ENCODE results near the gene SCUBE1.

The SCUBE1 gene

DNA sequence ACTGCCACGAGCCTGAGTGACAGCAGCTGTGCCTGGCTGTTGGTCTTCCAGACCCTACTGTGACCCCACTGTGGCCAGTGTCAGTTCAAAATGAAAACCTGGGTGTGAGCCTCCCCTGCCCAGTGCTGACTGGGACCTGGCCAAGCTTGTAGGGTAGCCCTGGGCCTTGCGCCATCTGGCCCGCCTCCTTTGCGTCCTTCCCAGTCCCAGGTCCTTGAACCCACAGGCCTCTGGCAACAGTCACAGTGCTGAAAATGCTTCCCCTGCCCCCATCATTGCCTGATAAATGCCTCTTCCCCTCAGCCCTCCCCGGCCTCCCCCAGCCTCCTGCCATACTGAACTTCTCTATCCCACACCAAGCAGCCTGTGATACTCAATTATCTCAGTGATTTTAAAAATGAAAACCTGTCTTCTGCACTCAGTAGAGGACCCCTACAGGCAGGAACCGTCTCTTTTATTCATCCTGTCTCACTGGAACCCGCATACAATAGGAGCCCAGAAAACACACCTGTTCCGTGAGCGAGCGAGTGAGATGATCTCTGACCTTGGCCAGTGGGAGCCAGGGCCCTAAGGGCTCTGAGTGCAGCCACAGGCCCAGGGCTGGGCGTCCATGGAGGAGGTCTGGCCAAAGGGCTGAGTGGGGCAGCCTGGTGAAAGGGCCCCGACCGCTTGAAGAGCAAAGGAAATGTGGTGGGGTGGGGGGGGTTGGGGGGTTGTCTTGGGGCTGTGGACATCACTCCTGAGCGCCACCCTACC is 106.6 kb downstream of the SCUBE1 start:
- H3K4me3 ChIP-seq (ENCODE audit: low read depth, low read length): no peak overlapping the region
- H3K4me1 ChIP-seq (ENCODE audit: control insufficient read depth, insufficient read depth, low read length): no peaks in the 10 kb centered on the region; the same call in none of the 2 replicates
- no peak overlapping the region for H3K27ac ChIP-seq (ENCODE audit: low read depth, low read length)
- no peaks in the 10 kb centered on the region for H3K9me3 ChIP-seq (ENCODE audit: control insufficient read depth, insufficient read depth, low read depth, low read length)
- H3K36me3 ChIP-seq (ENCODE audit: control insufficient read depth, insufficient read depth, low read length): no peaks in the 10 kb centered on the region
- H3K9ac ChIP-seq (ENCODE audit: low read length): no peak overlapping the region
- H3K27me3 ChIP-seq (ENCODE audit: control insufficient read depth, insufficient read depth, low read length): no peaks in the 10 kb centered on the region

DNA sequence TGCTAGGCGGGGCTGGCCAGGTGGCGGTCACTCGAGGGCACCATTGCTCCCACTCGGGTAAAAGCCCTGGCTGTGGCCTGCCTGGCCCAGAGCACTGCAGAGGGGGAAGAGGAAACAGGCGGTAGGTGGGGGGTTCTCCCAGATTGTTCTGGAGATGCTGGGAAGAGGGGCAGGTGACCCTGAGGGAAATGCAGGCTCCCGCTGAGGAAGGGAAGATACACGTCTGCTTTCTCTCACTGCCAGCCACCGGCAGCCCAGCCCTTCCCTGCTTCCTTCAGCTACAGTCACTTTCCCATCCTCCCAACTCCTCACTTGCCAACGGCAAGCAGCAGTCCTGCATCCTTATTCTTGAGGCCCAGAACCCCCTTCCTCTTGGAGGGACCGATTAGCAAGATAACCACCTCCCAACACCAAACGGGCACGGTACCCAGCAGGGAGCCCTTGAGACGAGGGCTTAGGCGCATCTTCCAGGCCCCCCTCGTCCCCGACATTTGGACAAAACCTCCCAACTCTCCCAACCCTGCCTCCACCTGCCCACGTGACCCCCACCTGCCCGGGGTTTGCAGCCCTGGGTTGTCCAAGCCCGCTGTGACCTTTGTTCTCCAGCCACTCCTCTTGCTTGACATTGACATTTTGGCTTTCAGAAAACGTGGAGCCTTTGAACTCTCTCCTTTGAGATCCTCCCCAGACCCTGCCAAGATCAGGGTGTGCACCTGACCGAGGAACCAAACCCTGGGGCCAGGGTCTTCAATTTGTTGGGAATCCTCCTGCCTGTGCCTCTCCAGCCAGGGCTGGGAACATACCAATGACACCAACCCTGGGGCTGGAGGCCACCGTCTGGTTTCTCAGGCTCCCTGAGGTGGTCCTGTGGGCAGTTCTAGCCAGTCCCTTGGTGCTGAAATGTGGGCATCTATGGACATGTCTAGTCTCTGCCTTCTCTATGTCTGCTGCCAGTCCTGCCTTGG is 107.4 kb downstream of the SCUBE1 start:
- Histone ChIP-seq H3K9ac (ENCODE audit: low read length) (no peak overlapping the region), H3K27me3 (ENCODE audit: control insufficient read depth, insufficient read depth, low read length) (no peaks in the 10 kb centered on the region), H3K27ac (ENCODE audit: low read depth, low read length) (no peak overlapping the region), H3K36me3 (ENCODE audit: control insufficient read depth, insufficient read depth, low read length) (no peaks in the 10 kb centered on the region), H3K4me3 (ENCODE audit: low read depth, low read length) (no peak overlapping the region), H3K9me3 (ENCODE audit: control insufficient read depth, insufficient read depth, low read depth, low read length) (no peaks in the 10 kb centered on the region), H3K4me1 (ENCODE audit: control insufficient read depth, insufficient read depth, low read length) (no peaks in the 10 kb centered on the region; the same call in 1 of the 2 replicates)

DNA sequence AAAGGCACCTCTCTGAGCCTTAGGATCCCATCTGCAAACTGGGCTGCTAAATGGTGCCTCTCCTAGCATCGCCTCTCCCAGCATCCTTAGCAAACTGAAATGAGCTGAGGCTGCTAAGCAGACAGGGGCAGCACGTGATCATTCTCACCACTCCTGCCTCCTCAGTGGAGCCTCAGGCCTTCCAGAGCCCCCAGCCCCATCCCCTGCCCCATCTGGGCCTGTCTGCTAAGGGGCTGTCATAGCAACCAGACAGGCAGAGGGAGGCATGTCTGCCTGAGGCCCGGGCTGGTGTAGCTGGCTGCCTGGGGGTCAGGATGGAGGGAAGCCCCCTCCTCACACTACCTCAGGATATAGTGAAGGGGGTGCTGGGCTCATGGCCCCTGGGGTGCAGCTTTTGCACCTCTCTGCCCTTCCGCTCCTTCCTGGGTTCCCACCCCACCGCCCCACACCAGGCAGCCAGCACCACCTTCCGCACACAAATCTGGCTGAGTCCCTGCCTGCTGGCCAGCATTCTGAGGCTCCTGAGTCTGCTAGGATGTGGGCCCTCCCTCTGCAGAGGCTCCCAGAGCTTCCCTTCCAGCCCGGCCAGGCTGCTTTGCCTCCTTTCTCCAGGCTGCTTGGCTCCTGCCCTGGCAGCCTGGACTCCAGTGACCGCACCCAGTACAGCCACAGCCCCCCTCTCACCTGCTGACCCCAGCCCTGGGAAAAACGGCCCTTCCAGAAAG is 108.7 kb downstream of the SCUBE1 start:
- H3K4me1 ChIP-seq (ENCODE audit: control insufficient read depth, insufficient read depth, low read length): no peaks in the 10 kb centered on the region; the same call in 1 of the 2 replicates
- H3K27me3 ChIP-seq (ENCODE audit: control insufficient read depth, insufficient read depth, low read length): no peaks in the 10 kb centered on the region
- no peak overlapping the region for H3K9ac ChIP-seq (ENCODE audit: low read length)
- no peaks in the 10 kb centered on the region for H3K9me3 ChIP-seq (ENCODE audit: control insufficient read depth, insufficient read depth, low read depth, low read length)
- no peak overlapping the region for H3K27ac ChIP-seq (ENCODE audit: low read depth, low read length)
- H3K4me3 ChIP-seq (ENCODE audit: low read depth, low read length): no peak overlapping the region
- no peaks in the 10 kb centered on the region for H3K36me3 ChIP-seq (ENCODE audit: control insufficient read depth, insufficient read depth, low read length)

DNA sequence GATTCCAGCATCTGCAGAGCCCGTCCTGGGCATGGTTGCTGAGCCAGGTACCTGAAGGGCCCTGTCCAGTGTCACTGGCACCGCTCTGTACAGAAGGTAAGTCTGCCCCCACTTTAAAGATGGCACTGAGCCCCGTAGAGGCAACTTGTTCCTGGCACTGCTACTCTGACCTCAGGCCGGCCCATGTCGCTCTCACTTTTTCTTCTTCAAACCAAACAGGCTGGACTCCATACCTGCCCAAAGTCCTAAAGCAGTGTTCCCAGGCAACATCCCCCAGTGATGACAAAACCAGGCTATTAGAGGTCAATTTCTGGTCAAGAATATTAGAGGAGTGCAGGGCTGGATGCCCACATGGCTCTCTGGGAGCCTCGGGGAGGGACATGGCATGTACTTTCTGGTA is 109.6 kb downstream of the SCUBE1 start:
- no peak overlapping the region for H3K9ac ChIP-seq (ENCODE audit: low read length)
- H3K27me3 ChIP-seq (ENCODE audit: control insufficient read depth, insufficient read depth, low read length): no peaks in the 10 kb centered on the region
- H3K4me1 ChIP-seq (ENCODE audit: control insufficient read depth, insufficient read depth, low read length): peaks cover under 1% of the 10 kb centered on the region
- no peak overlapping the region for H3K4me3 ChIP-seq (ENCODE audit: low read depth, low read length)
- no peaks in the 10 kb centered on the region for H3K36me3 ChIP-seq (ENCODE audit: control insufficient read depth, insufficient read depth, low read length)
- H3K27ac ChIP-seq (ENCODE audit: low read depth, low read length): no peak overlapping the region
- H3K9me3 ChIP-seq (ENCODE audit: control insufficient read depth, insufficient read depth, low read depth, low read length): no peaks in the 10 kb centered on the region

DNA sequence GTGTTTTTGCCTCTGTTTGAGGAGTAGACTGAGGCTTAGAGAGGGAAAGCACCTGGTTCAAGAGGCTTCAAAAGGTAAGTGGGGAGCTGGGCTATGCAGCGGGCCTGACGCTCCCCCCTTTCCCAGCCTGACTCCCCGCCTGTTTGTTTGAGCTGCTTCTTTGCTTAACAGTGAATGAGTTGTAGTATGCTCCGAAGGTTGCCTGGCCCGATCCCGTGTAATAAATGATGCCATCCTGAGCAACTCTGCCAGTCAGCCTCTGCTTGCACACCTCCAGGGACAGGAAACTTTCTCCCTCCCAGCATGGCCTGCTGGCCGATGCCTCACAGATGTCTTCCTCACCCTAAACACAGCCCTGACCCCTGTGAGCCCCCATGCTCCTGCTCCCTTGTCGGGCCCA is 110.7 kb downstream of the SCUBE1 start:
- no peaks in the 10 kb centered on the region for H3K27me3 ChIP-seq (ENCODE audit: control insufficient read depth, insufficient read depth, low read length)
- peaks cover 8% of the 10 kb centered on the region for H3K4me1 ChIP-seq (ENCODE audit: control insufficient read depth, insufficient read depth, low read length)
- H3K36me3 ChIP-seq (ENCODE audit: control insufficient read depth, insufficient read depth, low read length): no peaks in the 10 kb centered on the region
- no peak overlapping the region for H3K9ac ChIP-seq (ENCODE audit: low read length)
- H3K9me3 ChIP-seq (ENCODE audit: control insufficient read depth, insufficient read depth, low read depth, low read length): no peaks in the 10 kb centered on the region
- H3K4me3 ChIP-seq (ENCODE audit: low read depth, low read length): no peak overlapping the region
- H3K27ac ChIP-seq (ENCODE audit: low read depth, low read length): no peak overlapping the region

DNA sequence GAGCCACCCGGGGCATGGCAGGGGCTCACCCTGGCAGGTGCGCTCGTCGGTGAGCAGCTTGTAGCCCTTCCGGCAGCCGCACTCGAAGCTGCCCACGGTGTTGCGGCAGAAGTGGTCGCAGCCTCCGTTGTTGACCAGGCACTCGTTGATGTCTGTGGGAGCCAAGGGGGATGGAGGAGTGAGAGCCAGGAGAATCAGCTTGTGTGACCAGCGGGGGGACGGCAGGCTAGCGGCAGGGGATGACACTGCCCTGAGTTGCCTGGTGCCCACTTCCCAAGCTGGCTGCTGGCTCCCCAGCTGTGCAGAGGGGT is 111.5 kb downstream of the SCUBE1 start:
- H3K4me1 ChIP-seq (ENCODE audit: control insufficient read depth, insufficient read depth, low read length): peaks cover 16% of the 10 kb centered on the region
- H3K4me3 ChIP-seq (ENCODE audit: low read depth, low read length): no peak overlapping the region
- H3K36me3 ChIP-seq (ENCODE audit: control insufficient read depth, insufficient read depth, low read length): no peaks in the 10 kb centered on the region
- H3K9me3 ChIP-seq (ENCODE audit: control insufficient read depth, insufficient read depth, low read depth, low read length): no peaks in the 10 kb centered on the region
- no peak overlapping the region for H3K9ac ChIP-seq (ENCODE audit: low read length)
- H3K27me3 ChIP-seq (ENCODE audit: control insufficient read depth, insufficient read depth, low read length): no peaks in the 10 kb centered on the region
- no peak overlapping the region for H3K27ac ChIP-seq (ENCODE audit: low read depth, low read length)

DNA sequence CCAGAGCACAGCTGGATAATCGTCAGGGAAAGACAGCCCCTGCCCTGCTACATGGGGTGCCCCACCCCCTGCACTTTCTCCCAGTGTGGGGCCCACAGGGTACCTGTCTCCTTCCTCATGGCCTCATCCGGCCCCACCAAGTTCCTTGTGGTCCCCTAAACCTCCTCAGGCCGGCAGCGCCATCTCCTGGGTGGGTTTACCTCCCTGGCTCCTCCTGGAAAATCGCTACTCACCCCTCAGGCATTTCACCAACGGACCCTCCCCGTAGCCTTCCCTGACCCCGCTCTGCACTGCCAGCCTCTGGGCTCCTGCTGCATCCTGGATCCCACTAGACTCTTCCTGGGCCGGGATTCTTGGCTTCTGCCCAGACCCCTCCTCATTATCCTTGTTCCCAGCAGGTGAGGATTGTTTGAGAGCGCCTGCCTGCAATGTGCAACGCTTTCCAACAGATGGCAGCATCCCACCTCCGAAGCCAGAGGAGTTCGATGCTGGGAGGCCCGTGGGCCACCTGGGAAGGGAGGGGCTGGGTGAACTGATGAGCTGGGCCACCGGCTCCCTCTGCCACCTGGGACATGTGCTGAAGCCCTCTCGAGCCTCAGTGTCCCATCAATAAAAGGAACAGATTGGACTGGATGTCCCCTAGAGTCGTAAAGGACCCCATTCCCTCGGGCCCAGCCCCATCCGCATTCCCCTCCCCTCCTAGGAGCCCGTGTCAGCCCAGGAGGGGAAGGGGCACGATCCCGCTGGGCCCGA is 112.0 kb downstream of the SCUBE1 start:
- peaks cover 19% of the 10 kb centered on the region for H3K4me1 ChIP-seq (ENCODE audit: control insufficient read depth, insufficient read depth, low read length)
- H3K27me3 ChIP-seq (ENCODE audit: control insufficient read depth, insufficient read depth, low read length): no peaks in the 10 kb centered on the region
- no peaks in the 10 kb centered on the region for H3K9me3 ChIP-seq (ENCODE audit: control insufficient read depth, insufficient read depth, low read depth, low read length)
- no peaks in the 10 kb centered on the region for H3K36me3 ChIP-seq (ENCODE audit: control insufficient read depth, insufficient read depth, low read length)
- peak overlapping the region; percentile 47 for H3K4me3 ChIP-seq (ENCODE audit: low read depth, low read length)
- H3K27ac ChIP-seq (ENCODE audit: low read depth, low read length): no peak overlapping the region
- no peak overlapping the region for H3K9ac ChIP-seq (ENCODE audit: low read length)

DNA sequence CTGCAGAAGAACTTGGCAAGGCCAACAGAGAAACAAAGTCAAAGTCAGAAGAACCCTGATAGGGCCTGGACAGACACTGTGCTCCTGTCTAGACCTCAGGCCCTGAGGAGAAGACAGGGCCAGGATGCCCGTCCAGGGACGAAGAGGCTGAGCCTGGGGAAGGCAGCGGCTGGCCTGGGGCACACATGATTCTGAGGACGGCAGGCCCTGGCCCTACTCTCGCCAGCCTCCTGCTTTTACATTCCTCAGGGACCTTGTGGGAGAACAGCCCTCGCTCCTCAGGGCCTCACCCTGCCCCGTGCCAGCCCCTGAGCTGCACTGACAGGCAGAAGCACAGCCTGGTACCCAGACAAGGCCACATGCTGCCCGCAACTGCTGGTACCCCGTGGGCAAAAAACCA is 112.6 kb downstream of the SCUBE1 start:
- no peak overlapping the region for H3K27ac ChIP-seq (ENCODE audit: low read depth, low read length)
- peaks cover 24% of the 10 kb centered on the region for H3K4me1 ChIP-seq (ENCODE audit: control insufficient read depth, insufficient read depth, low read length)

DNA sequence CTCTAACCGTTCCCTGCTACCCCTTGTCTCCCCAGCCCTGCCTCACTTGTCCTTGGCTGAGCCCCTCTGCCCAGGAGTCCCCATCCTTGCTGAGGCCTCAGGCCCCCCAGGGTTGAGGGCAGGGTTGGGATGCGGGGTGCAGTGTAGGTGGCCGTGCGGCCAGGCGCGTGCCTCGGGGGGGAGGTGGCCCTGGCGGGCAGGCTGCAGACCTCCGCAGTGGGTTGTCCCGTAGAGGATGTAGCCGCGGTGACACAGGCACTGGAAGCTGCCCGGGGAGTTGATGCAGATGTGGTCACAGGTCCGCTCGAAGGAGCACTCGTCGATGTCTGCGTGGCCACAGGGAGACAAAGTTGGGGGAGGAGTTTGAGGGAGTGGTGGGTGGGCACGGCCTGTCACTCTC is 114.3 kb downstream of the SCUBE1 start:
- Histone ChIP-seq H3K4me3 (ENCODE audit: low read depth, low read length) (no peak overlapping the region), H3K9me3 (ENCODE audit: control insufficient read depth, insufficient read depth, low read depth, low read length) (no peaks in the 10 kb centered on the region), H3K27ac (ENCODE audit: low read depth, low read length) (no peak overlapping the region), H3K36me3 (ENCODE audit: control insufficient read depth, insufficient read depth, low read length) (no peaks in the 10 kb centered on the region), H3K9ac (ENCODE audit: low read length) (no peak overlapping the region), H3K4me1 (ENCODE audit: control insufficient read depth, insufficient read depth, low read length) (peaks cover 24% of the 10 kb centered on the region), H3K27me3 (ENCODE audit: control insufficient read depth, insufficient read depth, low read length) (peaks cover 10% of the 10 kb centered on the region)

More for the DNA sequence above, 112.6 kb downstream of the SCUBE1 start:
- Histone ChIP-seq H3K36me3 (ENCODE audit: control insufficient read depth, insufficient read depth, low read length) (no peaks in the 10 kb centered on the region), H3K9me3 (ENCODE audit: control insufficient read depth, insufficient read depth, low read depth, low read length) (no peaks in the 10 kb centered on the region), H3K4me3 (ENCODE audit: low read depth, low read length) (no peak overlapping the region), H3K27me3 (ENCODE audit: control insufficient read depth, insufficient read depth, low read length) (peaks cover 5% of the 10 kb centered on the region), H3K9ac (ENCODE audit: low read length) (no peak overlapping the region)

DNA sequence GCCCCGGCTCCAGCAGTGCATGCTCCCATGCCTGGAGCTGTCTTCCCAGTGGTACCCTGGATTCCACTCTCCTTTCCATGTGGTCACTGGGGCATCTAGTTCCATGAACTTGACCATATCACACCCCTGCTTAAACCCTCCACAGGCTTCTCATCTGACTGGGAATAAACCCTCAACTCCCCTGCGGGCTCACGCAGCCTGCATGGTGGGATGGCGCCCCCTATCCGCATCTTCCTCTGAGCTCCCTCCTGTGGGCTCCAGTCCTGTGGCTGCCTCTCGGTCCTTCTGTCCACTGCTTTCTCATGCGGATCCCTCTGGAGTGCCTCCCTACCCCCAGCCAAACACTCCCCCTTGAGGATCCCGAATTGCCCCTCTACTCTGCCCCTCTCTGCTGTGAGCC is 114.8 kb downstream of the SCUBE1 start:
- peaks cover 24% of the 10 kb centered on the region for H3K4me1 ChIP-seq (ENCODE audit: control insufficient read depth, insufficient read depth, low read length)
- no peak overlapping the region for H3K27ac ChIP-seq (ENCODE audit: low read depth, low read length)
- H3K36me3 ChIP-seq (ENCODE audit: control insufficient read depth, insufficient read depth, low read length): no peaks in the 10 kb centered on the region
- H3K4me3 ChIP-seq (ENCODE audit: low read depth, low read length): no peak overlapping the region
- no peaks in the 10 kb centered on the region for H3K9me3 ChIP-seq (ENCODE audit: control insufficient read depth, insufficient read depth, low read depth, low read length)
- peaks cover 10% of the 10 kb centered on the region for H3K27me3 ChIP-seq (ENCODE audit: control insufficient read depth, insufficient read depth, low read length)
- no peak overlapping the region for H3K9ac ChIP-seq (ENCODE audit: low read length)
